Stimulated activated CD4-positive, alpha-beta T cell treated with anti-CD3 and anti-CD28 coated beads, Interleukin-4, amount 100 ng/mL, for 1 hour (primary cell): ENCODE measurements around the gene MAS1L.
"Not testable (repeated sequence)": the region's sequence is repeated elsewhere in the genome, so short reads cannot be mapped to it uniquely, and the experiment has no call there.

Source experiments
- DNase-seq: peaks from one replicate; pipeline ENCODE4 v3.0.0-alpha.2; 2020

The MAS1L gene

GRCh38 chr6:29477923-29478450 is 9.8 kb downstream of the MAS1L start:
- DNase-seq: no peak

GRCh38 chr6:29474996-29475395 is 12.8 kb downstream of the MAS1L start:
- no peak for DNase-seq

DNA sequence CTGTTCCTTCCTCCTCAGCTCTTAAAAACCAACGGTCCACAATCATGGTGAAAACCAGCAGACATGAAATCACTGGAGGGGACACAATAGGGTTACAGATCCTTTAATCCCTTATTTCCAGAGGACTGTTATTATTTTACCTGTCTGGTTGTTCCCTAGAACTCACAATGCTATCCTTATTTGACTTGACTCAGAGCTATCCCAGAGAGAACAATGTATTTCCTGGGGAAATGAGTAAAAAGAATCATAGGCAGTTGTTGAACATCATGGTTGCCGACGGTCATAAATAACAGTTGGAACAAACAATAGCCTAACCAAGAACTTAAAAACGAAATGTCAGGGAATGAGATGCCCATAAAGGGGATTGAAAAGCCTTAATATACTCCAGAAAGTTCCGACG is 21.5 kb downstream of the MAS1L start:
- DNase-seq: no peak

- DNase-seq: no peak
These were observed 22.0 kb downstream of the MAS1L start for GRCh38 chr6:29465801-29466200.

DNA sequence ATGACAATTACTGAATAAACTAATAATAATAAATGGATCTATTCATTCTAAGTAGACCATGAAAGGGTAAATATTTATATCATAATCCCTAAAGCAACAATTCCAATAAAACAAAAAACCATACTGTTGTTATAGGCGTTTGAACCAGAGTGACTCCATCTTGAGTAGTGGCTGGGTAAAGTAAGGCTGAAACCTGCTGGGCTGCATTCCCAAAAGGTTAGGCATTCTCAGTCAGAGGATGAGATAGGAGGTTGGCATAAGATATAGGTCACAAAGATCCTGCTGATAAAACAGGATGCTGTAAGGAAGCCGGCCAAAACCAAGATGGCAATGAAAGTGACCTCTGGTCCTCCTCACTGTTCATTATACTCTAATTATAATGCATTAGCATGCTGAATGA is 22.5 kb downstream of the MAS1L start:
- DNase-seq: no peak

GRCh38 chr6:29462022-29462421 is 25.7 kb downstream of the MAS1L start:
- no peak for DNase-seq

- no peak for DNase-seq
These were observed 26.5 kb downstream of the MAS1L start for GRCh38 chr6:29461021-29461814.

DNA sequence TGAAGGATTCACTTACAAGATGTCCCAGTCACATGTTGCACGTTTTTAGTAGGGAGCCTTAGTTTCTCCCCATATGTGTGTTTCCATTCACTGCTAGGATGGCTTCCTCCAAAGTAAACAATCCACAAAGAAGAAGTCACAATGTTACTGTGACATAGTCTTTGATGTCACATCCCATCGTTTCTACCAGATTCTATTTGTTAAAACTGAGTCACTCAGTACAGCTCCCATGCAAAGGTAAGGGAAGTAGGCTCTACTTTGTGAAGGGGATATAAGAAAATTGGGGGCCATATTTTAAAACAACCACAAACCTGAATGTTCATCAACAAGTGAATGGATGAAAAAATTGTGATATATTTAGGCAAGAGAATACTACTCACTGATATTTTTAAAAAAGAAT is 30.8 kb downstream of the MAS1L start, which contains the start of the genes OR11A1 and OR2H1:
Gene OR11A1, minus strand, starts transcription at position 101 of the 400 bp plus-strand sequence. CDS start 29,430 bp downstream, outside the sequence.
Gene OR2H1, plus strand, starts transcription at position 185 of the 400 bp plus-strand sequence. CDS start 4,615 bp downstream, outside the sequence.
- DNase-seq: no peak

DNA sequence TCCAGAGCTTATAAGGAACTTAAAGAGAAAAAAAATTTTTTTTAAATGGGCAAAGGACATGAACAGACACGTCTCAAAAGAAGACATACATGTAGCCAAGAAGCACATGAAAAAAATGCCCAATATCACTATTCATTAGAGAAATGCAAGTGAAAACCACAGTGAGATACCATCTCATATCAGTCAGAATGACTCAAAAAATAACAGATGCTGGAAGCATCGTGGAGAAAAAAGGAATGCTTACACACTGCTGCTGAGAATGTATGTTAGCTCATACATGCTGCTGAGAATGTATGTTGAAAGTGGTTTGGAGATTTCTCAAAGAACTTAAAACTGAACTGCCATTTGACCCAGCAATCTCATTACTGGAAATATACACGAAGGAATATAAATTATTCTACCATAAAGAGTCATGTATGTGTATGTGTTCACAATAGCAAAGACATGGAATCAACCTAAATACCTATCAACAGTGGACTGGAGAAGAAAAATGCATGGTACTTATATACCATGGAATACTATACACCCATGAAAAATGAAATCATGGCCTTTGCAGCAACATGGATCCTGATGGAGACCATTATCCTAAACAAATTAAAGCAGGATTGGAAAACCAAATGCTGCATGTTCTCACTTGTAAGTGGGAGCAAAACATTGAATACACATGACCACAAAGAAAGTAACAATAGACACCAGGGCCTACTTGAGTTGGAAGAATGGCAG is 36.1 kb downstream of the MAS1L start:
- DNase-seq: no peak

- no peak for DNase-seq
These were observed 40.1 kb downstream of the MAS1L start for GRCh38 chr6:29447670-29448069.

DNA sequence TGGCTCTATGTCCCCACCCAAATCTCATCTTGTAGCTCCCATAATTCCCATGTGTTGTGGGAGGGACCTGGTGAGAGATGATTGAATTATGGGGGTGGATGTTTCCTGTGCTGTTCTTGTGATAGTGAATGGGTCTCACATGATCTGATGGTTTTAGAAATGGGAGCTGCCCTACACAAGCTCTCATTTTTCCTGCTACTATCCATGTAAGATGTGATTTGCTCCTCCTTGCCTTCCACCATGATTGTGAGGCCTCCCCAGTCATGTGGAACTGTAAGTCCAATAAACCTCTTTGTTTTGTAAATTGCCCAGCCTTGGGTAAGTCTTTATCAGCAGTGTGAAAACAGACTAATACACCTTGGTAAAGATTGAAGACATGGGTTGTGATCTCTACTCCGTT is 43.7 kb downstream of the MAS1L start:
- DNase-seq: not testable (repeated sequence)

GRCh38 chr6:29442719-29443118 is 45.0 kb downstream of the MAS1L start:
- DNase-seq: no peak

GRCh38 chr6:29439006-29439405 is 48.8 kb downstream of the MAS1L start, which contains the start of gene OR10C1:
TSS of gene OR10C1 (plus strand) at chr6:29439306. CDS start at chr6:29440016, 710 bp downstream.
- DNase-seq: no peak

GRCh38 chr6:29436730-29437129 is 51.0 kb downstream of the MAS1L start:
- DNase-seq: not testable (repeated sequence)
